NB4 (cell line): ENCODE data around the gene TPCN1.

Source experiments
- DNase-seq: peaks from one replicate; pipeline ENCODE4 v3.0.0; 2010; ENCODE audit warnings: low read depth
- H3K4me3 ChIP-seq: one replicate; pipeline ENCODE4 v1.5.1; 2011; ENCODE audit warnings: mild to moderate bottlenecking, low read depth, low read length, moderate library complexity
- MYC ChIP-seq: IDR thresholded peaks from 2 replicates; pipeline ENCODE4 v1.6.1; 2011; ENCODE audit warnings: low read depth, low read length
- POLR2A ChIP-seq: IDR thresholded peaks from 2 replicates; pipeline ENCODE4 v1.6.1; 2011; ENCODE audit warnings: mild to moderate bottlenecking; ENCODE audit not compliant: insufficient read length; ENCODE audit errors: extremely low read depth
- TF ChIP-seq, protein P1 (sequence below): IDR thresholded peaks from one replicate; pipeline ENCODE4 v1.5.1; 2012; ENCODE audit warnings: low read depth, low read length
- TF ChIP-seq, protein P2 (sequence below): IDR thresholded peaks from 2 replicates; pipeline ENCODE4 v1.6.1; 2011; ENCODE audit warnings: low read depth, low read length

Gene TPCN1

GRCh38 chr12:113328368-113328889 lies 107.2 kb downstream of the TPCN1 start:
- DNase-seq = no peak
- no peak overlapping the region for H3K4me3 ChIP-seq
- TF ChIP-seq MYC (no peak), POLR2A (no peak)
- TF ChIP-seq, protein P1, sequence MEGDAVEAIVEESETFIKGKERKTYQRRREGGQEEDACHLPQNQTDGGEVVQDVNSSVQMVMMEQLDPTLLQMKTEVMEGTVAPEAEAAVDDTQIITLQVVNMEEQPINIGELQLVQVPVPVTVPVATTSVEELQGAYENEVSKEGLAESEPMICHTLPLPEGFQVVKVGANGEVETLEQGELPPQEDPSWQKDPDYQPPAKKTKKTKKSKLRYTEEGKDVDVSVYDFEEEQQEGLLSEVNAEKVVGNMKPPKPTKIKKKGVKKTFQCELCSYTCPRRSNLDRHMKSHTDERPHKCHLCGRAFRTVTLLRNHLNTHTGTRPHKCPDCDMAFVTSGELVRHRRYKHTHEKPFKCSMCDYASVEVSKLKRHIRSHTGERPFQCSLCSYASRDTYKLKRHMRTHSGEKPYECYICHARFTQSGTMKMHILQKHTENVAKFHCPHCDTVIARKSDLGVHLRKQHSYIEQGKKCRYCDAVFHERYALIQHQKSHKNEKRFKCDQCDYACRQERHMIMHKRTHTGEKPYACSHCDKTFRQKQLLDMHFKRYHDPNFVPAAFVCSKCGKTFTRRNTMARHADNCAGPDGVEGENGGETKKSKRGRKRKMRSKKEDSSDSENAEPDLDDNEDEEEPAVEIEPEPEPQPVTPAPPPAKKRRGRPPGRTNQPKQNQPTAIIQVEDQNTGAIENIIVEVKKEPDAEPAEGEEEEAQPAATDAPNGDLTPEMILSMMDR = no peak
- TF ChIP-seq, protein P2, sequence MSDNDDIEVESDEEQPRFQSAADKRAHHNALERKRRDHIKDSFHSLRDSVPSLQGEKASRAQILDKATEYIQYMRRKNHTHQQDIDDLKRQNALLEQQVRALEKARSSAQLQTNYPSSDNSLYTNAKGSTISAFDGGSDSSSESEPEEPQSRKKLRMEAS = no peak

DNA sequence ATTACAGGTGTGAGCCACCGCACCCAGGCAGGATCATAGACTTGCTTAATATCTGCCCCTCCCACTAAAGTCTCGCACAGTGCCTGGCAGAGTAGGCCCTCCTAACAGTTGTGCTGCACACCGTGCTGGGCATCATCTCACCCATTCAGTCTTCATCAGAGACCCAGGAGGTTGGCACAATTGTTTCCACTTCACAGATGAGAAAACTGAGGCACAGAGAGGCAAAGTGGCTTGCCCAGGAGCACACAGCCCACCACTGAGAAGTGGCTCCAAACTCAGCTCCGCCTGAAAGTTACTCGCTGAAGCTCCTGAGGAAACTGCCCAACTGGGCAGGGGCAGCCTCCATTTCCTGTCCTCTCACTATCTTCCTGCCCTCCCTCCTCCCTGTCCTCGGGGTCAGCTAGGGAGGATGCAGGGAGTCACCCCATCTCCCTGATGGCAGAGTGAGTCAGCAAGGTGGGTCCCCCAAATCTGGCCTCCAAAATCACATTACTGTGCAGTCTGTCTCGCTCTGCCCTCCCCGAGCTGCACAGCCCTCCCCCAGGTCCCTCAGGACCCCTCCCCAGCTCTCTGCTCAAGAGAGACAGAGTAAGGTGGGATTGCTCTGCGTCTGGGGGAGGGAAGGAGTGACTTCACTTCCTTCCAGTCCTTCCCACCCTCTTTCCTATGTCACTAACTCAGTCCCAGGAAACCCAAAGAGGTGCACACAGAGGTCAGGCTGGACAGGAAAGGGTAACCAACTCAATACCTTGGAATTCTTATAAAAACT lies 107.9 kb downstream of the TPCN1 start:
- TF ChIP-seq, protein P2 = no peak
- no peak for TF ChIP-seq MYC

DNA sequence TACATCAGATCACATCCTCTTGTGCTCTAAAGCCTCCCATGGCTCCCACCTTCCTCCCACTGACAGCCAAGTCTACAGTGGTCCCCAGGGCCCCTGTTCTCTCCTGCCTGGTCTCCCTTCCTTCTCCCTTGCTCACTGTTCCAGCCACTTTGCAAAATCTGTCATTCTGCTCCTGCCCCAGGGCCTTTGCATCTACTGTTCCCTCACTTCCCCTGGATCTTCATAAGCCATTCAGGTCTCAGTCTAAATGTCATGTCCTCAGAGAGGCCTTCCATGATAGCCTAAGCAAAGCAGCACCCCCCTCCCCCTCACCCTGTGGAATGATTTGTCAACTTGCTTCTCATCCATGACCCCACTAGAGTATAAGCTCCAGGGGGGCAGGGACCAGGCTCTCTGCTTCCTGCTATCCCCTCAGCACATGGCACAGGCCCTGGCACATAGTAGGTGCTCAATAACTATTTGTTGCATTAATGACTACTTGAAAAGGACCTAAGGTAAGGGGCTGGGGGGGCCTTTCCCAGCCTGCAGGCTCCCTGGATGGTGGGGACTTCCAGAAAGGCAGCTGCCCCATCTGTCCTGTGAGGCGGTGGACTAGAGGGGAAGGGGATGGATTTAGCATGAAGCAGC lies 108.6 kb downstream of the TPCN1 start:
- no peak overlapping the region for H3K4me3 ChIP-seq
- DNase-seq = no peak
- TF ChIP-seq, protein P1 = no peak
- TF ChIP-seq MYC = no peak
- TF ChIP-seq, protein P2 = no peak
- no peak for TF ChIP-seq POLR2A

More for the DNA sequence above, 107.9 kb downstream of the TPCN1 start:
- DNase-seq = no peak
- no peak overlapping the region for H3K4me3 ChIP-seq

- no peak for DNase-seq
- TF ChIP-seq, protein P2 = no peak
- TF ChIP-seq MYC (no peak), POLR2A (no peak)
- TF ChIP-seq, protein P1 = no peak
- no peak overlapping the region for H3K4me3 ChIP-seq
These were observed 109.2 kb downstream of the TPCN1 start for GRCh38 chr12:113330505-113330904.

- TF ChIP-seq, protein P1 = no peak
- TF ChIP-seq, protein P2 = no peak
- no peak for DNase-seq
- peak overlapping the region; percentile 95 for H3K4me3 ChIP-seq
These were observed 111.6 kb downstream of the TPCN1 start for GRCh38 chr12:113332688-113333417.
